GM10248 (cell line): Measurements from ENCODE around the gene DYNC1I2.
"Not testable (repeated sequence)": the region's sequence is repeated elsewhere in the genome, so short reads cannot be mapped to it uniquely, and the experiment has no call there.

Experiments
- CTCF ChIA-PET: fragments of 300-600 bp; sonication (Branson Sonifier 250); formaldehyde crosslinking; extraction: SDS; loops from one replicate; lab custom pipeline; 2021; ENCODE audit warnings: antibody characterized with exemption; lab: Yijun Ruan, JAX
- POLR2A ChIA-PET: fragments of 350-650 bp; sonication (Branson Sonifier 250); formaldehyde crosslinking; extraction: SDS; loops from one replicate; lab custom pipeline; 2020; ENCODE audit warnings: antibody characterized with exemption; lab: Yijun Ruan, JAX
- DNase-seq: peaks from one replicate; pipeline ENCODE4 v3.0.0; 2012; ENCODE audit errors: extremely low spot score
- CTCF ChIP-seq: IDR thresholded peaks from 2 replicates; pipeline ENCODE4 v1.5.1; 2012; ENCODE audit warnings: mild to moderate bottlenecking, low read depth; ENCODE audit errors: extremely low read depth, missing control alignments, control extremely low read depth

DYNC1I2 gene

GRCh38 chr2:171762879-171763573, 75.8 kb downstream of the DYNC1I2 start:
- TF ChIP-seq CTCF, result no peak
- no peak for DNase-seq
- ChIA-PET CTCF (interaction anchor here (0.6 to 1.2 kb wide), 2 partner anchors 12 to 343 kb away, joined by 3 read pairs; no protein-coding TSS in a partner anchor), POLR2A (no interaction called here)

GRCh38 chr2:171763602-171764001, 76.3 kb downstream of the DYNC1I2 start:
- no peak for DNase-seq
- POLR2A ChIA-PET, result no interaction called here
- TF ChIP-seq CTCF, result no peak
- CTCF ChIA-PET, result interaction anchor here (1.2 kb wide), 1 partner anchor 343 kb away, joined by 3 read pairs; no protein-coding TSS in a partner anchor

- TF ChIP-seq CTCF, result no peak
- ChIA-PET CTCF (no interaction called here), POLR2A (no interaction called here)
- DNase-seq, result no peak
Observed at GRCh38 chr2:171771463-171771862, 84.2 kb downstream of the DYNC1I2 start.

- ChIA-PET POLR2A (no interaction called here), CTCF (no interaction called here)
- TF ChIP-seq CTCF, result no peak
- DNase-seq, result no peak
Observed at GRCh38 chr2:171772373-171772772, 85.1 kb downstream of the DYNC1I2 start.

- DNase-seq, POLR2A ChIA-PET, CTCF ChIA-PET: not testable (repeated sequence)
Observed at GRCh38 chr2:171774581-171774980, 87.3 kb downstream of the DYNC1I2 start.

- no peak for DNase-seq
- POLR2A ChIA-PET, result no interaction called here
- TF ChIP-seq CTCF, result no peak
- CTCF ChIA-PET, result interaction anchor here (1.2 to 2.4 kb wide), 4 partner anchors 8 to 13 kb away, joined by 4 to 10 read pairs (median 6); no protein-coding TSS in a partner anchor
Observed at GRCh38 chr2:171778515-171778914, 91.2 kb downstream of the DYNC1I2 start.

GRCh38 chr2:171785450-171785849, 98.2 kb downstream of the DYNC1I2 start:
- POLR2A ChIA-PET, result no interaction called here

More at GRCh38 chr2:171785450-171785849, 98.2 kb downstream of the DYNC1I2 start:
- TF ChIP-seq CTCF, result no peak
- DNase-seq, result no peak
- CTCF ChIA-PET, result no interaction called here
